HCT116 (cell line): ENCODE results near the gene DLEC1. TPM values are rescaled to one million over a fixed set of nuclear protein-coding genes. Genes with fewer than 3 reads are reported as not detected.
A peak's percentile ranks its signal among the peaks of the same experiment; 100 is the strongest.

Source experiments
- ATAC-seq: fragments of 200-7000 bp; cut with Tn5 transposase; 2 replicates; pipeline ENCODE4 v1.9.1; 2020; ENCODE audit warnings: mild to moderate bottlenecking, moderate library complexity
- BruUV-seq: library from RNA; stranded (reverse); fragments of 400-500 nt; replicated peaks from 2 replicates; lab custom pipeline; 2021; lab: Mats Ljungman, UMichigan
- CTCF ChIA-PET: fragments of 300-600 bp; sonication (Branson Sonifier 250); formaldehyde crosslinking; loops from one replicate; lab custom pipeline; 2021; ENCODE audit warnings: antibody characterized with exemption; lab: Charles Lee
- POLR2A ChIA-PET: fragments of 300-600, 350-600 bp; sonication (Branson Sonifier 250); formaldehyde crosslinking; loops from one replicate; lab custom pipeline; 2021; ENCODE audit warnings: antibody characterized with exemption; lab: Charles Lee
- RAD21 ChIA-PET, 2 experiments: fragments of 300-600 bp; sonication (Branson Sonifier 250); formaldehyde crosslinking; loops; one replicate each; lab custom pipeline; 2023; ENCODE audit warnings: low total read pairs in 2 of 2; ENCODE audit not compliant: uncharacterized antibody in 2 of 2, unreplicated experiment in 2 of 2, low non-redundant PET in 1 of 2; lab: Charles Lee
- DNase-seq: peaks from one replicate; pipeline ENCODE4 v3.0.0-alpha.2; 2010; ENCODE audit warnings: low read depth, low spot score
- H2AFZ ChIP-seq: fragments of 200-600 bp; shearing (Covaris generic), sonication (generic); 2 replicates; pipeline ENCODE4 v1.6.1; 2017; ENCODE audit warnings: low read depth, mixed run types, mixed read lengths, antibody characterized with exemption, low read length; ENCODE audit not compliant: poor library complexity, severe bottlenecking
- H3K27ac ChIP-seq: 2 replicates; pipeline ENCODE4 v1.5.1; 2012; ENCODE audit warnings: low read depth, low read length
- H3K27me3 ChIP-seq: fragments of 200-600 bp; sonication (generic); 2 replicates; pipeline ENCODE4 v1.6.1; 2016; ENCODE audit warnings: mixed run types, low read length, mixed read lengths; ENCODE audit not compliant: insufficient read depth
- H3K36me3 ChIP-seq, 2 experiments: fragments of 200-500 bp in 1 of 2; fragments of 200-600 bp in 1 of 2; sonication (Bioruptor generic) in 1 of 2; sonication (generic) in 1 of 2; 2 replicates each; pipeline versions ENCODE4 v1.5.1 to v1.6.1; 2014 to 2016; ENCODE audit warnings: low read length in 2 of 2, inconsistent platforms in 1 of 2, mixed read lengths in 1 of 2, mixed run types in 1 of 2; ENCODE audit not compliant: insufficient read depth in 2 of 2, control insufficient read depth in 1 of 2
- H3K4me1 ChIP-seq, 2 experiments: fragments of 200-600 bp in 1 of 2; sonication (generic) in 1 of 2; 2 replicates each; pipeline versions ENCODE4 v1.5.1 to v1.6.1; 2012 to 2017; ENCODE audit warnings: low read length in 2 of 2, inconsistent platforms in 1 of 2, mild to moderate bottlenecking in 1 of 2, mixed read lengths in 1 of 2, mixed run types in 1 of 2, moderate library complexity in 1 of 2; ENCODE audit not compliant: insufficient read depth in 2 of 2, control insufficient read depth in 1 of 2
- H3K4me2 ChIP-seq: fragments of 200-600 bp; sonication (generic); 2 replicates; pipeline ENCODE4 v1.6.1; 2017; ENCODE audit warnings: mixed run types, low read length, mixed read lengths
- H3K4me3 ChIP-seq, 2 experiments: fragments of 200-600 bp in 1 of 2; sonication (generic) in 1 of 2; replicated peaks in 1 of 2; 2 replicates each; pipeline ENCODE4 v1.5.1; 2011 to 2016; ENCODE audit warnings: low read length in 2 of 2, control low read depth in 1 of 2, low read depth in 1 of 2, mild to moderate bottlenecking in 1 of 2, mixed read lengths in 1 of 2, mixed run types in 1 of 2
- H3K79me2 ChIP-seq: fragments of 200-600 bp; sonication (generic); 2 replicates; pipeline ENCODE4 v1.6.1; 2017; ENCODE audit warnings: mild to moderate bottlenecking, mixed run types, low read length, moderate library complexity, mixed read lengths; ENCODE audit not compliant: insufficient read depth
- H3K9ac ChIP-seq: fragments of 200-600 bp; sonication (generic); 2 replicates; pipeline ENCODE4 v1.6.1; 2016; ENCODE audit warnings: low read length, mixed read lengths
- H3K9me2 ChIP-seq: fragments of 200-600 bp; sonication (generic), shearing (Covaris generic); 2 replicates; pipeline ENCODE4 v1.6.1; 2017; ENCODE audit warnings: mixed run types, mild to moderate bottlenecking, moderate library complexity; ENCODE audit not compliant: insufficient read depth
- H3K9me3 ChIP-seq, 2 experiments: fragments of 200-500 bp in 1 of 2; fragments of 200-600 bp in 1 of 2; sonication (Bioruptor generic) in 1 of 2; sonication (generic) in 1 of 2; 2 replicates each; pipeline ENCODE4 v1.6.1; 2014 to 2017; ENCODE audit warnings: low read length in 2 of 2, mixed read lengths in 2 of 2, inconsistent platforms in 1 of 2, low read depth in 1 of 2, mild to moderate bottlenecking in 1 of 2, mixed run types in 1 of 2, moderate library complexity in 1 of 2; ENCODE audit not compliant: control insufficient read depth in 1 of 2, insufficient read depth in 1 of 2
- H4K20me1 ChIP-seq: fragments of 200-600 bp; sonication (generic), shearing (Covaris generic); 2 replicates; pipeline ENCODE4 v1.6.1; 2017; ENCODE audit warnings: mixed run types, mild to moderate bottlenecking, moderate library complexity; ENCODE audit not compliant: insufficient read depth
- JUND ChIP-seq: IDR thresholded peaks from 2 replicates; pipeline ENCODE4 v1.6.1; 2012
- ZFX ChIP-seq: fragments of 450-650 bp; IDR thresholded peaks from 2 replicates; pipeline ENCODE4 v1.6.1; 2017
- intact Hi-C: fragments of 100-400 bp; cut with micrococcal nuclease; formaldehyde crosslinking; loops from 2 replicates; pipeline ENCODE4 v1.10.0; 2022
- total RNA-seq: library from RNA; stranded (reverse); gene quantifications from one replicate; pipeline ENCODE4 v1.2.1, GENCODE V29; 2021; ENCODE audit not compliant: unreplicated experiment
- TF ChIP-seq, protein P1 (sequence below), 3 experiments: fragments of 200-600 bp in 1 of 3; sonication (generic) in 1 of 3; IDR thresholded peaks in 2 of 3; conservative IDR thresholded peaks in 1 of 3; 2 replicates each; pipeline ENCODE4 v1.5.1; 2012 to 2017; ENCODE audit warnings: low read depth in 2 of 3, low read length in 2 of 3, antibody characterized with exemption in 1 of 3, borderline replicate concordance in 1 of 3, control low read depth in 1 of 3, mild to moderate bottlenecking in 1 of 3, mixed read lengths in 1 of 3, mixed run types in 1 of 3, moderate library complexity in 1 of 3; ENCODE audit not compliant: insufficient read depth in 1 of 3

Gene DLEC1
- total RNA-seq, 1 experiment from 2014 or later: 0.61 TPM

DNA sequence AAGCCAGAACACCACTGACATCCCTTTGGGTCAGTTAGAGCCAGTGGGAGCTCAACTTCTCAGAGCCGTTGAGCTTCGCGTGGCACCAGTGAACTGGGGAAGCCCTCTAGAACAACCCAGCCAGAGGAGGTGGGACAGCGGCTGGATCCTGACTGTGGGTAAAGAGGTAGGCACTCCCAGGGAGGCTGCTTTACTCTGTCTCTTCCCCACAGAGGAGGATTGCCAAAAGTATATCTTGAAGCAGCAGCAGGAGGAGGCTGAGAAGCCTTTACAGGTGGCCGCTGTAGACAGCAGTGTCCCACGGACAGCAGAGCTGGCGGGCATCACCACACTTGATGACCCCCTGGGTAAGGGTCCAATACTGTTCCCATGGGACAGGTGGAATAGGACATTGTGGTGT lies 100.6 kb downstream of the DLEC1 start:
- H3K9me3 ChIP-seq: no peaks in the 10 kb centered on the region
- no peak overlapping the region for H3K27ac ChIP-seq
- H3K4me3 ChIP-seq: peak overlapping the region in 1 of 2 experiments; percentile 91; a peak in 2 of 4 replicates
- peaks cover 16 to 51% of the 10 kb centered on the region in 2 experiments for H3K4me1 ChIP-seq
- ChIA-PET POLR2A (interaction anchor here (1.1 kb wide), 1 partner anchor 25 kb away, joined by 3 read pairs; the partner anchor contains the start of gene OXSR1), CTCF (no interaction called here), RAD21 (no interaction called here)
- no peaks in the 10 kb centered on the region for H3K27me3 ChIP-seq
- no peak overlapping the region for H2AFZ ChIP-seq
- peaks cover 0 to 4% of the 10 kb centered on the region in 2 experiments; a peak in 1 of 4 replicates for H3K36me3 ChIP-seq
- ATAC-seq (no peak), DNase-seq (no peak)
- no peaks in the 10 kb centered on the region for H4K20me1 ChIP-seq
- intact Hi-C loops: loop anchor here (10.0 kb wide), 1 partner anchor 315 kb away; the partner anchor contains the start of gene ACVR2B
- peaks cover 12% of the 10 kb centered on the region for H3K79me2 ChIP-seq
- peak overlapping the region; percentile 91 for H3K4me2 ChIP-seq
- no peak for TF ChIP-seq ZFX
- peak overlapping the region; percentile 65; the same call in 1 of the 2 replicates for H3K9ac ChIP-seq
- BruUV-seq: TSS peak; percentile 26
- no peaks in the 10 kb centered on the region for H3K9me2 ChIP-seq

DNA sequence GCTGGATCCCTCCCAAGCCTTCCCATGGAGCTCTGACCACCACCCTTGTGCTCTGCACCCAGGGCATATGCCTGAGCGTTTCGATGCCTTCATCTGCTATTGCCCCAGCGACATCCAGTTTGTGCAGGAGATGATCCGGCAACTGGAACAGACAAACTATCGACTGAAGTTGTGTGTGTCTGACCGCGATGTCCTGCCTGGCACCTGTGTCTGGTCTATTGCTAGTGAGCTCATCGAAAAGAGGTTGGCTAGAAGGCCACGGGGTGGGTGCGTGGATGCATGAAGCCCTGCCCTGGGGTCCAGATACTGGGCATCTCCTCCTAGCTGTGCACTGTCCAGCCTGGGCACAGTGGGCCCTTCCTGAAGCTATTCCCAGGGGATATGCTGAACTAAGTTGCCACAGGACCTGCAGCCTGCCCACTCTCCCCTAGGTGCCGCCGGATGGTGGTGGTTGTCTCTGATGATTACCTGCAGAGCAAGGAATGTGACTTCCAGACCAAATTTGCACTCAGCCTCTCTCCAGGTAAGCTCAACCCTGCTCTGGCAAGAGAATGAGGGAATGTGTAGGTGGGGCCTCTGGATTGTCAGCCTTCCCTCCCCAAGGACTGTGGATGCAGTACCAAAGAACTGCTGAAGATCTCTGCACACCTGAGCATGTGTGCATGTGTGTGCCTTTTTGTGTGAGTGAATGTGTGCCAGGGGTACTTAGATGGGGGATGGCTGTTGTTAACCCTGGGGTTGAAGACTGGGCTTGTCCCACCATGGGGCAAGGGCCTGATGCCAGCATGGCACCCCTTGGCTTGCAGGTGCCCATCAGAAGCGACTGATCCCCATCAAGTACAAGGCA lies 101.5 kb downstream of the DLEC1 start:
- no TSS peak for BruUV-seq

More for the DNA sequence above, 101.5 kb downstream of the DLEC1 start:
- H3K9me2 ChIP-seq: no peaks in the 10 kb centered on the region
- ChIA-PET CTCF (interaction anchor here (0.9 kb wide), 1 partner anchor 206 kb away, joined by 3 read pairs; the partner anchor contains the start of gene XYLB), POLR2A (no interaction called here), RAD21 (no interaction called here)
- intact Hi-C loops: no loop called here
- H3K9me3 ChIP-seq: no peaks in the 10 kb centered on the region
- peaks cover 16 to 48% of the 10 kb centered on the region in 2 experiments for H3K4me1 ChIP-seq
- no peak overlapping the region for H3K27ac ChIP-seq
- H3K27me3 ChIP-seq: no peaks in the 10 kb centered on the region
- peaks cover 0 to 4% of the 10 kb centered on the region in 2 experiments; a peak in 1 of 4 replicates for H3K36me3 ChIP-seq
- H2AFZ ChIP-seq: no peak overlapping the region
- H3K4me2 ChIP-seq: no peak overlapping the region
- no peak overlapping the region for H3K4me3 ChIP-seq
- H4K20me1 ChIP-seq: no peaks in the 10 kb centered on the region
- DNase-seq (no peak), ATAC-seq (no peak)
- no peak overlapping the region for H3K9ac ChIP-seq
- TF ChIP-seq, protein P1, sequence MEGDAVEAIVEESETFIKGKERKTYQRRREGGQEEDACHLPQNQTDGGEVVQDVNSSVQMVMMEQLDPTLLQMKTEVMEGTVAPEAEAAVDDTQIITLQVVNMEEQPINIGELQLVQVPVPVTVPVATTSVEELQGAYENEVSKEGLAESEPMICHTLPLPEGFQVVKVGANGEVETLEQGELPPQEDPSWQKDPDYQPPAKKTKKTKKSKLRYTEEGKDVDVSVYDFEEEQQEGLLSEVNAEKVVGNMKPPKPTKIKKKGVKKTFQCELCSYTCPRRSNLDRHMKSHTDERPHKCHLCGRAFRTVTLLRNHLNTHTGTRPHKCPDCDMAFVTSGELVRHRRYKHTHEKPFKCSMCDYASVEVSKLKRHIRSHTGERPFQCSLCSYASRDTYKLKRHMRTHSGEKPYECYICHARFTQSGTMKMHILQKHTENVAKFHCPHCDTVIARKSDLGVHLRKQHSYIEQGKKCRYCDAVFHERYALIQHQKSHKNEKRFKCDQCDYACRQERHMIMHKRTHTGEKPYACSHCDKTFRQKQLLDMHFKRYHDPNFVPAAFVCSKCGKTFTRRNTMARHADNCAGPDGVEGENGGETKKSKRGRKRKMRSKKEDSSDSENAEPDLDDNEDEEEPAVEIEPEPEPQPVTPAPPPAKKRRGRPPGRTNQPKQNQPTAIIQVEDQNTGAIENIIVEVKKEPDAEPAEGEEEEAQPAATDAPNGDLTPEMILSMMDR (IDR thresholded peaks at IDR 0.05 in 2 of 3, conservative IDR thresholded peaks at IDR 0.05 in 1 of 3; ENCODE audit: borderline replicate concordance in 1 of 3, insufficient read depth in 1 of 3, low read depth in 2 of 3, low read length in 2 of 3): 0 out of 6 replicates have a peak, but pooled peaks of 2 of the 3 experiments have one; percentile 9 to 16
- TF ChIP-seq JUND: no peak
- peaks cover 12% of the 10 kb centered on the region for H3K79me2 ChIP-seq
